ENCODE measurements around the gene RAD51AP2.

Gene RAD51AP2

GRCh38 chr2:17538844-17539554 lies 20.8 kb upstream of the RAD51AP2 start:
- Histone ChIP-seq H3K27me3 (ENCODE audit: insufficient read depth, poor library complexity, severe bottlenecking) (peaks cover 50% of the 10 kb centered on the region), H3K4me3 (replicated peaks; ENCODE audit: insufficient read depth, low read length) (no peak overlapping the region), H3K27ac (replicated peaks) (no peak overlapping the region)
- no peak for DNase-seq (ENCODE audit: low read depth in 1 of 2, low spot score in 1 of 2)
- TF ChIP-seq REST (IDR thresholded peaks at IDR 0.05; ENCODE audit: insufficient replicate concordance, low read depth) = no peak
- no peak for TF ChIP-seq SPI1 (IDR thresholded peaks at IDR 0.05; ENCODE audit: borderline replicate concordance, low read depth)
- TF ChIP-seq CTCF (IDR thresholded peaks at IDR 0.05; ENCODE audit: insufficient read depth, low read length) = no peak
- no peak for TF ChIP-seq GABPA (IDR thresholded peaks at IDR 0.05; ENCODE audit: low read depth)
- TF ChIP-seq POLR2AphosphoS5 (IDR thresholded peaks at IDR 0.05; ENCODE audit: low read depth) = no peak

- TF ChIP-seq REST (IDR thresholded peaks at IDR 0.05; ENCODE audit: insufficient replicate concordance, low read depth) (no peak), POLR2AphosphoS5 (IDR thresholded peaks at IDR 0.05; ENCODE audit: low read depth) (no peak), SPI1 (IDR thresholded peaks at IDR 0.05; ENCODE audit: borderline replicate concordance, low read depth) (no peak), CTCF (IDR thresholded peaks at IDR 0.05; ENCODE audit: insufficient read depth, low read length) (no peak), GABPA (IDR thresholded peaks at IDR 0.05; ENCODE audit: low read depth) (no peak)
- Histone ChIP-seq H3K4me3 (replicated peaks; ENCODE audit: insufficient read depth, low read length) (no peak overlapping the region), H3K27ac (replicated peaks) (no peak overlapping the region), H3K27me3 (ENCODE audit: insufficient read depth, poor library complexity, severe bottlenecking) (peaks cover 50% of the 10 kb centered on the region)
- DNase-seq (ENCODE audit: low read depth in 1 of 2, low spot score in 1 of 2) = no peak
Observed at GRCh38 chr2:17538022-17538843, 20.0 kb upstream of the RAD51AP2 start.

- TF ChIP-seq SPI1 (IDR thresholded peaks at IDR 0.05; ENCODE audit: borderline replicate concordance, low read depth) (no peak), CTCF (IDR thresholded peaks at IDR 0.05; ENCODE audit: insufficient read depth, low read length) (no peak), POLR2AphosphoS5 (IDR thresholded peaks at IDR 0.05; ENCODE audit: low read depth) (no peak), GABPA (IDR thresholded peaks at IDR 0.05; ENCODE audit: low read depth) (no peak), REST (IDR thresholded peaks at IDR 0.05; ENCODE audit: insufficient replicate concordance, low read depth) (no peak)
- Histone ChIP-seq H3K4me3 (replicated peaks; ENCODE audit: insufficient read depth, low read length) (no peak overlapping the region), H3K27ac (replicated peaks) (no peak overlapping the region), H3K27me3 (ENCODE audit: insufficient read depth, poor library complexity, severe bottlenecking) (peaks cover 38% of the 10 kb centered on the region)
- DNase-seq (ENCODE audit: low read depth in 1 of 2, low spot score in 1 of 2) = no peak
Observed at GRCh38 chr2:17536416-17536815, 18.2 kb upstream of the RAD51AP2 start.

Measured in HL-60 (cell line).